GM12878 (cell line): ENCODE data around the gene ITGB5.

Experiments
- CREM ChIP-seq: IDR thresholded peaks from 2 replicates; pipeline ENCODE4 v1.6.1; 2014; ENCODE audit warnings: antibody characterized with exemption, low read depth
- EP300 ChIP-seq, 2 experiments: fragments of 150-350 bp in 1 of 2; IDR thresholded peaks; 2 replicates each; pipeline ENCODE4 v1.6.1; 2011 to 2012; ENCODE audit warnings: low read depth in 2 of 2, low read length in 2 of 2, borderline replicate concordance in 1 of 2, improper control_type of control experiment in 1 of 2, inconsistent platforms in 1 of 2; ENCODE audit not compliant: control insufficient read depth in 1 of 2
- FOXK2 ChIP-seq: fragments of 450-650 bp; IDR thresholded peaks from 2 replicates; pipeline ENCODE4 v1.6.1; 2017; ENCODE audit warnings: mild to moderate bottlenecking, moderate library complexity
- TAF1 ChIP-seq: IDR thresholded peaks from 2 replicates; pipeline ENCODE4 v1.6.1; 2011; ENCODE audit warnings: mild to moderate bottlenecking, low read depth, low read length, borderline replicate concordance
- TF ChIP-seq, protein P1 (sequence below): fragments of 450-650 bp; IDR thresholded peaks from 2 replicates; pipeline ENCODE4 v1.6.1; 2018; ENCODE audit warnings: mild to moderate bottlenecking, low read depth, moderate library complexity; ENCODE audit not compliant: partially characterized antibody
- TF ChIP-seq, protein P2 (sequence below): IDR thresholded peaks from 2 replicates; pipeline ENCODE4 v1.6.1; 2012; ENCODE audit warnings: low read depth, low read length, improper control_type of control experiment
- TF ChIP-seq, protein P3 (sequence below): fragments of 450-650 bp; IDR thresholded peaks from 2 replicates; pipeline ENCODE4 v1.6.1; 2017; ENCODE audit warnings: mild to moderate bottlenecking
- TF ChIP-seq, protein P4 (sequence below): IDR thresholded peaks from 2 replicates; pipeline ENCODE4 v1.6.1; 2012; ENCODE audit warnings: mild to moderate bottlenecking, low read depth, low read length
- TF ChIP-seq, protein P5 (sequence below): IDR thresholded peaks from 2 replicates; pipeline ENCODE4 v1.6.1; 2012; ENCODE audit warnings: low read length, inconsistent platforms

DNA sequence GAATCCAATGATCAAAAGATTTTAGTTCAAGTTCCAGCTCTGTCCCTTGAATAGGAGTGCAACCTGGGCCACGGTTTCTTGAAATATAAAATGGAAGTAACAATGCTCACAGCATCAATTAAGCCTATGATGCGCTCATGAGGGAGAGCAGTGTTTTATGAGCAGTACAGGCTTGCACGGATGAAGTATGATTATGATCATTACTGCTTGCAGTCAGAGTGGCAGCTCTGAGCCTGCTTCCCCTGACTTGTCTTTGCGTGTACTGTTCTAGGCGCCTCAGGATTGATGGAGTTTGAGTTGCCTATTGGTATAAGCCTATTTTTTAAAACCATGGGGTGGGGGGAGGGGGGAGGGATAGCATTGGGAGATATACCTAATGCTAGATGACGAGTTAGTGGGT, 37.0 kb downstream of the ITGB5 start:
- TF ChIP-seq, protein P1, sequence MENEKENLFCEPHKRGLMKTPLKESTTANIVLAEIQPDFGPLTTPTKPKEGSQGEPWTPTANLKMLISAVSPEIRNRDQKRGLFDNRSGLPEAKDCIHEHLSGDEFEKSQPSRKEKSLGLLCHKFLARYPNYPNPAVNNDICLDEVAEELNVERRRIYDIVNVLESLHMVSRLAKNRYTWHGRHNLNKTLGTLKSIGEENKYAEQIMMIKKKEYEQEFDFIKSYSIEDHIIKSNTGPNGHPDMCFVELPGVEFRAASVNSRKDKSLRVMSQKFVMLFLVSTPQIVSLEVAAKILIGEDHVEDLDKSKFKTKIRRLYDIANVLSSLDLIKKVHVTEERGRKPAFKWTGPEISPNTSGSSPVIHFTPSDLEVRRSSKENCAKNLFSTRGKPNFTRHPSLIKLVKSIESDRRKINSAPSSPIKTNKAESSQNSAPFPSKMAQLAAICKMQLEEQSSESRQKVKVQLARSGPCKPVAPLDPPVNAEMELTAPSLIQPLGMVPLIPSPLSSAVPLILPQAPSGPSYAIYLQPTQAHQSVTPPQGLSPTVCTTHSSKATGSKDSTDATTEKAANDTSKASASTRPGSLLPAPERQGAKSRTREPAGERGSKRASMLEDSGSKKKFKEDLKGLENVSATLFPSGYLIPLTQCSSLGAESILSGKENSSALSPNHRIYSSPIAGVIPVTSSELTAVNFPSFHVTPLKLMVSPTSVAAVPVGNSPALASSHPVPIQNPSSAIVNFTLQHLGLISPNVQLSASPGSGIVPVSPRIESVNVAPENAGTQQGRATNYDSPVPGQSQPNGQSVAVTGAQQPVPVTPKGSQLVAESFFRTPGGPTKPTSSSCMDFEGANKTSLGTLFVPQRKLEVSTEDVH = no peak
- TF ChIP-seq FOXK2 = no peak
- TF ChIP-seq, protein P2, sequence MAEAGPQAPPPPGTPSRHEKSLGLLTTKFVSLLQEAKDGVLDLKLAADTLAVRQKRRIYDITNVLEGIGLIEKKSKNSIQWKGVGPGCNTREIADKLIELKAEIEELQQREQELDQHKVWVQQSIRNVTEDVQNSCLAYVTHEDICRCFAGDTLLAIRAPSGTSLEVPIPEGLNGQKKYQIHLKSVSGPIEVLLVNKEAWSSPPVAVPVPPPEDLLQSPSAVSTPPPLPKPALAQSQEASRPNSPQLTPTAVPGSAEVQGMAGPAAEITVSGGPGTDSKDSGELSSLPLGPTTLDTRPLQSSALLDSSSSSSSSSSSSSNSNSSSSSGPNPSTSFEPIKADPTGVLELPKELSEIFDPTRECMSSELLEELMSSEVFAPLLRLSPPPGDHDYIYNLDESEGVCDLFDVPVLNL = no peak
- TF ChIP-seq, protein P3, sequence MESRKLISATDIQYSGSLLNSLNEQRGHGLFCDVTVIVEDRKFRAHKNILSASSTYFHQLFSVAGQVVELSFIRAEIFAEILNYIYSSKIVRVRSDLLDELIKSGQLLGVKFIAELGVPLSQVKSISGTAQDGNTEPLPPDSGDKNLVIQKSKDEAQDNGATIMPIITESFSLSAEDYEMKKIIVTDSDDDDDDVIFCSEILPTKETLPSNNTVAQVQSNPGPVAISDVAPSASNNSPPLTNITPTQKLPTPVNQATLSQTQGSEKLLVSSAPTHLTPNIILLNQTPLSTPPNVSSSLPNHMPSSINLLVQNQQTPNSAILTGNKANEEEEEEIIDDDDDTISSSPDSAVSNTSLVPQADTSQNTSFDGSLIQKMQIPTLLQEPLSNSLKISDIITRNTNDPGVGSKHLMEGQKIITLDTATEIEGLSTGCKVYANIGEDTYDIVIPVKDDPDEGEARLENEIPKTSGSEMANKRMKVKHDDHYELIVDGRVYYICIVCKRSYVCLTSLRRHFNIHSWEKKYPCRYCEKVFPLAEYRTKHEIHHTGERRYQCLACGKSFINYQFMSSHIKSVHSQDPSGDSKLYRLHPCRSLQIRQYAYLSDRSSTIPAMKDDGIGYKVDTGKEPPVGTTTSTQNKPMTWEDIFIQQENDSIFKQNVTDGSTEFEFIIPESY = no peak
- no peak for TF ChIP-seq TAF1
- TF ChIP-seq CREM = no peak
- TF ChIP-seq, protein P4, sequence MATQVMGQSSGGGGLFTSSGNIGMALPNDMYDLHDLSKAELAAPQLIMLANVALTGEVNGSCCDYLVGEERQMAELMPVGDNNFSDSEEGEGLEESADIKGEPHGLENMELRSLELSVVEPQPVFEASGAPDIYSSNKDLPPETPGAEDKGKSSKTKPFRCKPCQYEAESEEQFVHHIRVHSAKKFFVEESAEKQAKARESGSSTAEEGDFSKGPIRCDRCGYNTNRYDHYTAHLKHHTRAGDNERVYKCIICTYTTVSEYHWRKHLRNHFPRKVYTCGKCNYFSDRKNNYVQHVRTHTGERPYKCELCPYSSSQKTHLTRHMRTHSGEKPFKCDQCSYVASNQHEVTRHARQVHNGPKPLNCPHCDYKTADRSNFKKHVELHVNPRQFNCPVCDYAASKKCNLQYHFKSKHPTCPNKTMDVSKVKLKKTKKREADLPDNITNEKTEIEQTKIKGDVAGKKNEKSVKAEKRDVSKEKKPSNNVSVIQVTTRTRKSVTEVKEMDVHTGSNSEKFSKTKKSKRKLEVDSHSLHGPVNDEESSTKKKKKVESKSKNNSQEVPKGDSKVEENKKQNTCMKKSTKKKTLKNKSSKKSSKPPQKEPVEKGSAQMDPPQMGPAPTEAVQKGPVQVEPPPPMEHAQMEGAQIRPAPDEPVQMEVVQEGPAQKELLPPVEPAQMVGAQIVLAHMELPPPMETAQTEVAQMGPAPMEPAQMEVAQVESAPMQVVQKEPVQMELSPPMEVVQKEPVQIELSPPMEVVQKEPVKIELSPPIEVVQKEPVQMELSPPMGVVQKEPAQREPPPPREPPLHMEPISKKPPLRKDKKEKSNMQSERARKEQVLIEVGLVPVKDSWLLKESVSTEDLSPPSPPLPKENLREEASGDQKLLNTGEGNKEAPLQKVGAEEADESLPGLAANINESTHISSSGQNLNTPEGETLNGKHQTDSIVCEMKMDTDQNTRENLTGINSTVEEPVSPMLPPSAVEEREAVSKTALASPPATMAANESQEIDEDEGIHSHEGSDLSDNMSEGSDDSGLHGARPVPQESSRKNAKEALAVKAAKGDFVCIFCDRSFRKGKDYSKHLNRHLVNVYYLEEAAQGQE = no peak
- TF ChIP-seq, protein P5, sequence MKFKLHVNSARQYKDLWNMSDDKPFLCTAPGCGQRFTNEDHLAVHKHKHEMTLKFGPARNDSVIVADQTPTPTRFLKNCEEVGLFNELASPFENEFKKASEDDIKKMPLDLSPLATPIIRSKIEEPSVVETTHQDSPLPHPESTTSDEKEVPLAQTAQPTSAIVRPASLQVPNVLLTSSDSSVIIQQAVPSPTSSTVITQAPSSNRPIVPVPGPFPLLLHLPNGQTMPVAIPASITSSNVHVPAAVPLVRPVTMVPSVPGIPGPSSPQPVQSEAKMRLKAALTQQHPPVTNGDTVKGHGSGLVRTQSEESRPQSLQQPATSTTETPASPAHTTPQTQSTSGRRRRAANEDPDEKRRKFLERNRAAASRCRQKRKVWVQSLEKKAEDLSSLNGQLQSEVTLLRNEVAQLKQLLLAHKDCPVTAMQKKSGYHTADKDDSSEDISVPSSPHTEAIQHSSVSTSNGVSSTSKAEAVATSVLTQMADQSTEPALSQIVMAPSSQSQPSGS = no peak
- no peak for TF ChIP-seq EP300 (IDR thresholded peaks at IDR 0.05; ENCODE audit: borderline replicate concordance in 1 of 2, control insufficient read depth in 1 of 2, low read depth in 2 of 2, low read length in 2 of 2)
